MM.1S (cell line): ENCODE data around the gene NTPCR.

Experiments used
- CTCF ChIP-seq: fragments of 300-600 bp; sonication (generic); IDR thresholded peaks from 2 replicates; pipeline ENCODE4 v1.5.1; 2016; ENCODE audit warnings: antibody characterized with exemption, low read length, mixed read lengths
- EZH2phosphoT487 ChIP-seq: fragments of 300-600 bp; sonication (generic); IDR thresholded peaks from 2 replicates; pipeline ENCODE4 v1.6.1; 2018; ENCODE audit warnings: antibody characterized with exemption, low read length

DNA sequence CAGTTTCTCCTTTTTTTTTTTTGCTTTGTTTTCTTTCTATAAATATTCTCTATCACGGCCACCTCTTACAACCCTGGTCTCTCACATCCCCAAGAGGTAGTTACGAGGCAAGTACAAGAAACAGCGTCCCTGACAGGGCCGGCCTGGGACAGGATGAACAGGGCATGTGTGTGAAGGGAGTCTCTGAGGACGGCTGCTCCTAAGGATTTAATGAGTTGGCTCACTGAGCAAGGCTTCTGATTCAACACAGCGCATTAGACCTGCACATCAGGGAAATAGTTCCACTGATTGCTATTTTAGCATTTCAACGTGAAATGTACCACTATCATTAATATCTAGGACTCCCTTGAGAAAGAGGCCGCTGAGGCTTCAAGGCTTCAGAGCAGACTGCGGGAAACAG is 54.0 kb downstream of the NTPCR start:
- TF ChIP-seq CTCF (no peak), EZH2phosphoT487 (no peak)
